Right atrium auricular region (tissue), 2 donors: ENCODE data around the gene CACNA1C. TPM values are rescaled to one million over a fixed set of nuclear protein-coding genes. Genes with fewer than 3 reads are reported as not detected.

Source experiments
- DNase-seq: peaks from one replicate; pipeline ENCODE4 v3.0.0-alpha.2; 2019; ENCODE audit warnings: low spot score
- H3K27ac ChIP-seq, 2 donors: fragments of 200-600 bp; sonication (generic); 1 replicate in 1 of 2; 2 replicates in 1 of 2; pipeline ENCODE4 v1.5.1; 2016 to 2019
- H3K27me3 ChIP-seq, 2 donors: fragments of 200-600 bp; sonication (generic); one replicate each; pipeline versions ENCODE4 v1.5.1 to v1.6.0; 2017 to 2019
- H3K36me3 ChIP-seq: fragments of 200-600 bp; sonication (generic); one replicate; pipeline ENCODE4 v1.5.1; 2016
- H3K4me1 ChIP-seq, 2 donors: fragments of 200-600 bp; sonication (generic); one replicate each; pipeline versions ENCODE4 v1.5.1 to v1.6.0; 2017 to 2019
- H3K4me3 ChIP-seq, 2 donors: fragments of 200-600 bp; sonication (generic); 1 replicate in 1 of 2; 2 replicates in 1 of 2; pipeline ENCODE4 v1.5.1; 2017 to 2019; ENCODE audit warnings: mild to moderate bottlenecking in 1 of 2, moderate library complexity in 1 of 2
- H3K9me3 ChIP-seq, 2 donors: fragments of 200-600 bp; sonication (generic); one replicate each; pipeline ENCODE4 v1.5.1; 2019
- CTCF ChIP-seq, 2 donors: fragments of 200-600 bp; sonication (generic); IDR thresholded peaks; one replicate each; pipeline ENCODE4 v1.5.1; 2019; ENCODE audit warnings: antibody characterized with exemption in 2 of 2
- total RNA-seq, 2 donors: library from RNA; depleted of rRNA; stranded (reverse); fragments of >200 nt; gene quantifications; one replicate each; pipeline ENCODE4 v1.1.0, GENCODE V29; 2016

CACNA1C gene
- total RNA-seq, 2 donors from 2014 or later = 83.1 to 93.6 TPM

- Histone ChIP-seq H3K4me1 (peaks cover 0 to 26% of the 10 kb centered on the region in 2 donors), H3K27ac (peak overlapping the region; percentile 44 to 67), H3K27me3 (no peaks in the 10 kb centered on the region), H3K9me3 (no peaks in the 10 kb centered on the region), H3K36me3 (no peaks in the 10 kb centered on the region), H3K4me3 (no peak overlapping the region)
- no peak for TF ChIP-seq CTCF (IDR thresholded peaks at IDR 0.05)
- DNase-seq = no peak
Observed at GRCh38 chr12:2396448-2396871, 343.7 kb downstream of the CACNA1C start.

DNA sequence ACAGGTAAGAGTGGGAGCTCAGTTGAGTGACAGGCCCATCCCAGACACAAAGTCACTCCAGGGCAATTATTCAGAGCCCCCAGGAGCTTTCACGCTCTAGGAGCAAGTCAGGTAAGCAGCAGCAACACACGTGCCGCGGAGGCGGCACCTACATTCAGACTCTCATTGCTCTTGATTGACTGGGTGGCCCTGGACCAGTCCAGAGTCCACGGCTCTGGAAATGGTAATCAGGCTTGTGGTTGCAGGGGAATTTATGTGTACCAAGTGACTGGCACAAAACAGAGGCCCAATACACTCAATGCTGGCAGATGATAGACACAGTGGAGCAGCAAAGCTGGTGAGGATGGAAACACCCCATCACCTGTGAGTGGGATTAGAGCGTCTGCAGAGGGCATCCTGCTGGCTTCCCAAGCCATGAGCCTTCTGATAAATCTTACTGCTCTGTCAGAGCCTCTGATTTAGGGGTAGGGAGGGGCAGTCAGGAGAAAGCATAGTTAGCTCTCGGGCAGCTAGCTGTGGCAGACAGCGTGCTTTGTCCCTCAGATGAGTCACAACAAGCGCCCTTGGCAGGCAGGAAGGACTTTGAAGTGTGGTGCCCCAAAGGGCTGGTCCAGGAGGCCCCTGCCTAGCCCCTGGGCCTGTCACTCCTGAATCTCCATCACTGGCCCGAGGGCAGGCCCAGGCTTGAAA, 344.7 kb downstream of the CACNA1C start:
- TF ChIP-seq CTCF (IDR thresholded peaks at IDR 0.05) = no peak
- Histone ChIP-seq H3K4me3 (no peak overlapping the region), H3K36me3 (no peaks in the 10 kb centered on the region), H3K27me3 (no peaks in the 10 kb centered on the region), H3K27ac (peak overlapping the region in 1 of 2 donors; percentile 67), H3K9me3 (no peaks in the 10 kb centered on the region), H3K4me1 (peaks cover 0 to 36% of the 10 kb centered on the region in 2 donors)
- DNase-seq = no peak

GRCh38 chr12:2401040-2401439, 348.3 kb downstream of the CACNA1C start:
- H3K36me3 ChIP-seq = peaks cover 6% of the 10 kb centered on the region
- no peak overlapping the region for H3K4me3 ChIP-seq
- no peak for DNase-seq
- H3K9me3 ChIP-seq = no peaks in the 10 kb centered on the region
- TF ChIP-seq CTCF (IDR thresholded peaks at IDR 0.05) = no peak
- peak overlapping the region in 1 of 2 donors; percentile 32 for H3K27ac ChIP-seq
- peaks cover 0 to 28% of the 10 kb centered on the region in 2 donors for H3K4me1 ChIP-seq
- no peaks in the 10 kb centered on the region for H3K27me3 ChIP-seq

- no peaks in the 10 kb centered on the region for H3K9me3 ChIP-seq
- no peaks in the 10 kb centered on the region for H3K27me3 ChIP-seq
- peaks cover 0 to 17% of the 10 kb centered on the region in 2 donors for H3K4me1 ChIP-seq
- no peak overlapping the region for H3K4me3 ChIP-seq
- DNase-seq = no peak
- no peak for TF ChIP-seq CTCF (IDR thresholded peaks at IDR 0.05)
- H3K27ac ChIP-seq = no peak overlapping the region
- H3K36me3 ChIP-seq = peaks cover 6% of the 10 kb centered on the region
Observed at GRCh38 chr12:2402073-2402579, 349.3 kb downstream of the CACNA1C start.

GRCh38 chr12:2403221-2403976, 350.6 kb downstream of the CACNA1C start:
- H3K4me3 ChIP-seq = no peak overlapping the region
- no peaks in the 10 kb centered on the region for H3K9me3 ChIP-seq
- no peak for TF ChIP-seq CTCF (IDR thresholded peaks at IDR 0.05)
- H3K36me3 ChIP-seq = peaks cover 6% of the 10 kb centered on the region
- peaks cover 0 to 10% of the 10 kb centered on the region in 2 donors for H3K4me1 ChIP-seq
- peak overlapping the region in 1 of 2 donors; percentile 27 for H3K27ac ChIP-seq
- no peak for DNase-seq
- H3K27me3 ChIP-seq = no peaks in the 10 kb centered on the region
